ENCODE measurements around the gene C1QTNF4.

DNA sequence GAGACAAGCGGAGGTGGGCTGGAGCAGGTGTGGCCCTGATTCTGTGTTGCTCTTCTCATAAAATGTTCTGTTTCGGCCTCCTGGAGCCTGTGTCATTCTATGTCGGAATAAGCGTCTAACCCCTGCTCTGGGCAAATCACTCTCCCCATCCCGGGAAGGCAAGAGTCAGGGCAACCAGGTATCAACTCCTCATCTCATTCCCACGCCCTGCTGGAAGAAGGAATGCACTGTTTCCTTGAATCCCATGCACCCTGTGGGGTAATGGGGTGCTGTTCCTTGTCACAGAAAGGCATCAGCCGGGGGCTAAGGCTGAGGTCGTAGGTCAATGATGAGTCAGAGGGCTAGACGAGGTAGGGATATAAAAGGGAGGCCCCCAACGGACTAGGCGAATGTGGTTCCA, 5.1 kb downstream of the C1QTNF4 start:
- TF ChIP-seq, protein P1, sequence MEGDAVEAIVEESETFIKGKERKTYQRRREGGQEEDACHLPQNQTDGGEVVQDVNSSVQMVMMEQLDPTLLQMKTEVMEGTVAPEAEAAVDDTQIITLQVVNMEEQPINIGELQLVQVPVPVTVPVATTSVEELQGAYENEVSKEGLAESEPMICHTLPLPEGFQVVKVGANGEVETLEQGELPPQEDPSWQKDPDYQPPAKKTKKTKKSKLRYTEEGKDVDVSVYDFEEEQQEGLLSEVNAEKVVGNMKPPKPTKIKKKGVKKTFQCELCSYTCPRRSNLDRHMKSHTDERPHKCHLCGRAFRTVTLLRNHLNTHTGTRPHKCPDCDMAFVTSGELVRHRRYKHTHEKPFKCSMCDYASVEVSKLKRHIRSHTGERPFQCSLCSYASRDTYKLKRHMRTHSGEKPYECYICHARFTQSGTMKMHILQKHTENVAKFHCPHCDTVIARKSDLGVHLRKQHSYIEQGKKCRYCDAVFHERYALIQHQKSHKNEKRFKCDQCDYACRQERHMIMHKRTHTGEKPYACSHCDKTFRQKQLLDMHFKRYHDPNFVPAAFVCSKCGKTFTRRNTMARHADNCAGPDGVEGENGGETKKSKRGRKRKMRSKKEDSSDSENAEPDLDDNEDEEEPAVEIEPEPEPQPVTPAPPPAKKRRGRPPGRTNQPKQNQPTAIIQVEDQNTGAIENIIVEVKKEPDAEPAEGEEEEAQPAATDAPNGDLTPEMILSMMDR (IDR thresholded peaks at IDR 0.05; ENCODE audit: insufficient read depth, low read depth, low read length): no peak
- no peak for TF ChIP-seq EZH2 (IDR thresholded peaks at IDR 0.05; ENCODE audit: insufficient read depth, low read length)
